HepG2 (cell line): ENCODE measurements around the gene CHD9. TPM values are rescaled to one million over a fixed set of nuclear protein-coding genes. Genes with fewer than 3 reads are reported as not detected.

Experiments used
- CBFB ChIP-seq: sonication (generic); formaldehyde crosslinking; IDR thresholded peaks from 2 replicates; pipeline ENCODE4 v1.4.0; 2020; ENCODE audit warnings: missing genetic modification reagents
- CHCHD3 ChIP-seq: sonication (generic); formaldehyde crosslinking; IDR thresholded peaks from 2 replicates; pipeline ENCODE4 v1.8.0; 2022; ENCODE audit warnings: mild to moderate bottlenecking, missing genetic modification reagents, moderate library complexity
- HIVEP1 ChIP-seq: sonication (generic); formaldehyde crosslinking; IDR thresholded peaks from 2 replicates; pipeline ENCODE4 v1.4.0; 2020; ENCODE audit warnings: mild to moderate bottlenecking, missing genetic modification reagents
- HNF4A ChIP-seq: sonication (generic); formaldehyde crosslinking; IDR thresholded peaks from 2 replicates; pipeline ENCODE4 v1.4.0; 2020; ENCODE audit warnings: missing genetic modification reagents
- HNRNPL ChIP-seq: fragments of 200-400 bp; formaldehyde crosslinking; IDR thresholded peaks from 2 replicates; pipeline ENCODE4 v1.6.1; 2017; ENCODE audit warnings: mild to moderate bottlenecking, low read depth, low read length
- KMT2A ChIP-seq: sonication (generic); formaldehyde crosslinking; IDR thresholded peaks from 2 replicates; pipeline ENCODE4 v1.4.0; 2020; ENCODE audit warnings: missing genetic modification reagents
- MATR3 ChIP-seq: sonication (generic); formaldehyde crosslinking; IDR thresholded peaks from 2 replicates; pipeline ENCODE4 v1.4.0; 2020; ENCODE audit warnings: missing genetic modification reagents
- MEIS1 ChIP-seq: sonication (generic); formaldehyde crosslinking; IDR thresholded peaks from 2 replicates; pipeline ENCODE4 v1.9.0; 2021; ENCODE audit warnings: mild to moderate bottlenecking, missing genetic modification reagents, moderate library complexity, borderline replicate concordance
- PHF21A ChIP-seq: sonication (generic); formaldehyde crosslinking; IDR thresholded peaks from 2 replicates; pipeline ENCODE4 v1.5.0; 2020; ENCODE audit warnings: mild to moderate bottlenecking, missing genetic modification reagents
- RNF2 ChIP-seq: fragments of 450-650 bp; conservative IDR thresholded peaks from 2 replicates; pipeline ENCODE4 v1.6.1; 2016; ENCODE audit warnings: low read depth
- TBP ChIP-seq: sonication (generic); formaldehyde crosslinking; IDR thresholded peaks from 2 replicates; pipeline ENCODE4 v1.5.0; 2020; ENCODE audit warnings: missing genetic modification reagents
- XRCC5 ChIP-seq: fragments of 200-400 bp; formaldehyde crosslinking; optimal IDR thresholded peaks from 2 replicates; pipeline ENCODE3; 2017; ENCODE audit warnings: mild to moderate bottlenecking, low read length
- ZNF260 ChIP-seq: sonication (generic); formaldehyde crosslinking; IDR thresholded peaks from 2 replicates; pipeline ENCODE4 v1.4.0; 2020; ENCODE audit warnings: missing genetic modification reagents, low read depth, mild to moderate bottlenecking, borderline replicate concordance
- ZNF569 ChIP-seq: sonication (generic); formaldehyde crosslinking; IDR thresholded peaks from 2 replicates; pipeline ENCODE4 v1.5.0; 2020; ENCODE audit warnings: mild to moderate bottlenecking, missing genetic modification reagents, moderate library complexity, borderline replicate concordance
- polyA plus RNA-seq, 8 experiments: library from polyadenylated mRNA; depleted of rRNA in 3 of 8; stranded (reverse) in 7 of 8; unstranded in 1 of 8; fragments of >200 nt; fragmentation: Illumina TruSeq in 4 of 8; extraction: Trizol in 4 of 8; gene quantifications; 2 replicates each; pipeline versions ENCODE4 v1.2.1 to v1.2.3, GENCODE V29; 2011 to 2016; ENCODE audit warnings: low read depth in 4 of 8, missing spikeins in 1 of 8, mixed read lengths in 1 of 8; ENCODE audit not compliant: insufficient read depth in 1 of 8
- total RNA-seq, 5 experiments: library from RNA; depleted of rRNA; stranded (reverse); fragments of >200 nt; fragmentation: Illumina TruSeq; extraction: Trizol; gene quantifications; 2 replicates each; pipeline ENCODE4 v1.2.3, GENCODE V29; 2016; ENCODE audit warnings: low read depth in 1 of 5
- TF ChIP-seq, protein P1 (sequence below): sonication (generic); formaldehyde crosslinking; IDR thresholded peaks from 2 replicates; pipeline ENCODE4 v1.4.0; 2020; ENCODE audit warnings: missing genetic modification reagents
- TF ChIP-seq, protein P2 (sequence below): sonication (generic); formaldehyde crosslinking; IDR thresholded peaks from 2 replicates; pipeline ENCODE4 v1.4.0; 2020; ENCODE audit warnings: missing genetic modification reagents, borderline replicate concordance
- TF ChIP-seq, protein P3 (sequence below): sonication (generic); formaldehyde crosslinking; IDR thresholded peaks from 2 replicates; pipeline ENCODE4 v1.4.0; 2020; ENCODE audit warnings: mild to moderate bottlenecking, missing genetic modification reagents
- TF ChIP-seq, protein P4 (sequence below): sonication (generic); formaldehyde crosslinking; IDR thresholded peaks from 2 replicates; pipeline ENCODE4 v1.9.0; 2022; ENCODE audit warnings: missing genetic modification reagents, mild to moderate bottlenecking, borderline replicate concordance

Gene CHD9
- total and polyA plus RNA-seq, 2 of the 13 experiments (the other 11 are each of a cell fraction or from before 2014, with no cell fraction given), result 23.4 to 27.7 TPM

DNA sequence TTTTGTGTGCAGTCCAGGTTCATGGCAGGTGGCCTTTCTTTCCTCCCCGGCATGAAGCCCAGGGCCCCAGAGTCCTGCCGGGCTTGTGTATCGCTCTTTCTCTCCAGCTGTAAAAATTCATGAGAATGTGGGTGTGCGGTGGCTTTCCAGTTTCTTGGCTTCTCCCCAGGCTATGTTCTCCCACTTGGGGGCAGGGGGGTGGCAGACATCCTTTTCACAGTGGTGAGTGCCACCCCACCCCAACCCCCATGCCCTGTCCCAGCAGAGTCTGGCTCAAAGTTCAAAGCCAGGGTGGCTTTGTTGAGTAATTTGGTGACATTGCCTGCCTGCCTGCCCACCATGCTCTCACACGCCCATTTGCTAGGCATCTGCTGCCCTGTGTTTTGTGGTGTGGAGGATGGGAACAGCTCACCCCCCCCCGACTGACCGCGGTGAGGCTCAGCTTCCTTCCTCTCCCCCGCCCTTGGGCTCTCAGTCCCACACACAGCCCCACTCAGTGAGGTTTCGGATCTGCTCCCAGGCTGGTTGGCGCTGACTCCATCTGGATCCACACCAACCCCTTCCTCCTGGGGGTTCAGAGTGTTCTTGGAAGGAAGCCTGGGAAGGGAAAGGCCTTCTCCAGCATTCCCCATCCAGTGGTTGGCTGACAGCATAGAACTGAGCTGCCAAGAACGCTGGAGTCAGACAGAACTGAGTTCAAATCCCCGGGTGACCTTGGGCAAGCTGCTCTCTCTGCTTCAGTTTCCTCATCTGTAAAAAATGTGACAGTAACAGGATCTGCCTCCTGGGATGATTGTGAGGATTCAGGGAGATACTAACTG, 36.0 kb downstream of the CHD9 start (continued):
- no peak for TF ChIP-seq MATR3 (CRISPR knock-in tag)
- peak; percentile 84; the same call in 1 of the 2 replicates for TF ChIP-seq HNRNPL
- peak; percentile 55 for TF ChIP-seq XRCC5
- TF ChIP-seq TBP (CRISPR knock-in tag), result no peak
- TF ChIP-seq, protein P1, sequence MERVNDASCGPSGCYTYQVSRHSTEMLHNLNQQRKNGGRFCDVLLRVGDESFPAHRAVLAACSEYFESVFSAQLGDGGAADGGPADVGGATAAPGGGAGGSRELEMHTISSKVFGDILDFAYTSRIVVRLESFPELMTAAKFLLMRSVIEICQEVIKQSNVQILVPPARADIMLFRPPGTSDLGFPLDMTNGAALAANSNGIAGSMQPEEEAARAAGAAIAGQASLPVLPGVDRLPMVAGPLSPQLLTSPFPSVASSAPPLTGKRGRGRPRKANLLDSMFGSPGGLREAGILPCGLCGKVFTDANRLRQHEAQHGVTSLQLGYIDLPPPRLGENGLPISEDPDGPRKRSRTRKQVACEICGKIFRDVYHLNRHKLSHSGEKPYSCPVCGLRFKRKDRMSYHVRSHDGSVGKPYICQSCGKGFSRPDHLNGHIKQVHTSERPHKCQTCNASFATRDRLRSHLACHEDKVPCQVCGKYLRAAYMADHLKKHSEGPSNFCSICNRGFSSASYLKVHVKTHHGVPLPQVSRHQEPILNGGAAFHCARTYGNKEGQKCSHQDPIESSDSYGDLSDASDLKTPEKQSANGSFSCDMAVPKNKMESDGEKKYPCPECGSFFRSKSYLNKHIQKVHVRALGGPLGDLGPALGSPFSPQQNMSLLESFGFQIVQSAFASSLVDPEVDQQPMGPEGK, result peak; percentile 64
- no peak for TF ChIP-seq ZNF260 (CRISPR knock-in tag)
- no peak for TF ChIP-seq ZNF569 (CRISPR knock-in tag)
- no peak for TF ChIP-seq RNF2
- TF ChIP-seq KMT2A, result no peak
- TF ChIP-seq, protein P2, sequence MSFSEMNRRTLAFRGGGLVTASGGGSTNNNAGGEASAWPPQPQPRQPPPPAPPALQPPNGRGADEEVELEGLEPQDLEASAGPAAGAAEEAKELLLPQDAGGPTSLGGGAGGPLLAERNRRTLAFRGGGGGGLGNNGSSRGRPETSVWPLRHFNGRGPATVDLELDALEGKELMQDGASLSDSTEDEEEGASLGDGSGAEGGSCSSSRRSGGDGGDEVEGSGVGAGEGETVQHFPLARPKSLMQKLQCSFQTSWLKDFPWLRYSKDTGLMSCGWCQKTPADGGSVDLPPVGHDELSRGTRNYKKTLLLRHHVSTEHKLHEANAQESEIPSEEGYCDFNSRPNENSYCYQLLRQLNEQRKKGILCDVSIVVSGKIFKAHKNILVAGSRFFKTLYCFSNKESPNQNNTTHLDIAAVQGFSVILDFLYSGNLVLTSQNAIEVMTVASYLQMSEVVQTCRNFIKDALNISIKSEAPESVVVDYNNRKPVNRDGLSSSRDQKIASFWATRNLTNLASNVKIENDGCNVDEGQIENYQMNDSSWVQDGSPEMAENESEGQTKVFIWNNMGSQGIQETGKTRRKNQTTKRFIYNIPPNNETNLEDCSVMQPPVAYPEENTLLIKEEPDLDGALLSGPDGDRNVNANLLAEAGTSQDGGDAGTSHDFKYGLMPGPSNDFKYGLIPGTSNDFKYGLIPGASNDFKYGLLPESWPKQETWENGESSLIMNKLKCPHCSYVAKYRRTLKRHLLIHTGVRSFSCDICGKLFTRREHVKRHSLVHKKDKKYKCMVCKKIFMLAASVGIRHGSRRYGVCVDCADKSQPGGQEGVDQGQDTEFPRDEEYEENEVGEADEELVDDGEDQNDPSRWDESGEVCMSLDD, result no peak
- peak; percentile 37 for TF ChIP-seq HNF4A (CRISPR knock-in tag)
- TF ChIP-seq, protein P3, sequence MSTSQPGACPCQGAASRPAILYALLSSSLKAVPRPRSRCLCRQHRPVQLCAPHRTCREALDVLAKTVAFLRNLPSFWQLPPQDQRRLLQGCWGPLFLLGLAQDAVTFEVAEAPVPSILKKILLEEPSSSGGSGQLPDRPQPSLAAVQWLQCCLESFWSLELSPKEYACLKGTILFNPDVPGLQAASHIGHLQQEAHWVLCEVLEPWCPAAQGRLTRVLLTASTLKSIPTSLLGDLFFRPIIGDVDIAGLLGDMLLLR (CRISPR knock-in tag), result no peak
- TF ChIP-seq CHCHD3, result no peak
- 0 out of 2 replicates have a peak, but pooled peaks have one; percentile 29 for TF ChIP-seq CBFB (CRISPR knock-in tag)
- TF ChIP-seq PHF21A (CRISPR knock-in tag), result no peak
- TF ChIP-seq HIVEP1 (CRISPR knock-in tag), result no peak
- TF ChIP-seq, protein P4, sequence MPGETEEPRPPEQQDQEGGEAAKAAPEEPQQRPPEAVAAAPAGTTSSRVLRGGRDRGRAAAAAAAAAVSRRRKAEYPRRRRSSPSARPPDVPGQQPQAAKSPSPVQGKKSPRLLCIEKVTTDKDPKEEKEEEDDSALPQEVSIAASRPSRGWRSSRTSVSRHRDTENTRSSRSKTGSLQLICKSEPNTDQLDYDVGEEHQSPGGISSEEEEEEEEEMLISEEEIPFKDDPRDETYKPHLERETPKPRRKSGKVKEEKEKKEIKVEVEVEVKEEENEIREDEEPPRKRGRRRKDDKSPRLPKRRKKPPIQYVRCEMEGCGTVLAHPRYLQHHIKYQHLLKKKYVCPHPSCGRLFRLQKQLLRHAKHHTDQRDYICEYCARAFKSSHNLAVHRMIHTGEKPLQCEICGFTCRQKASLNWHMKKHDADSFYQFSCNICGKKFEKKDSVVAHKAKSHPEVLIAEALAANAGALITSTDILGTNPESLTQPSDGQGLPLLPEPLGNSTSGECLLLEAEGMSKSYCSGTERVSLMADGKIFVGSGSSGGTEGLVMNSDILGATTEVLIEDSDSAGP (CRISPR knock-in tag), result peak; percentile 38; the same call in 1 of the 2 replicates
- TF ChIP-seq MEIS1 (CRISPR knock-in tag), result no peak
